Epidermal melanocyte (primary cell): ENCODE data around the gene PIK3CB.
"Not testable (repeated sequence)": the region's sequence is repeated elsewhere in the genome, so short reads cannot be mapped to it uniquely, and the experiment has no call there.

ENCODE experiments used
- DNase-seq: peaks from one replicate; pipeline ENCODE4 v3.0.0; 2011; ENCODE audit warnings: low spot score; ENCODE audit not compliant: insufficient read length

The PIK3CB gene

GRCh38 chr3:138682648-138683047 is 152.1 kb downstream of the PIK3CB start:
- no peak for DNase-seq

GRCh38 chr3:138681463-138682220 is 153.1 kb downstream of the PIK3CB start:
- no peak for DNase-seq

GRCh38 chr3:138680974-138681373 is 153.8 kb downstream of the PIK3CB start:
- not testable (repeated sequence) for DNase-seq

- no peak for DNase-seq
These were observed 155.8 kb downstream of the PIK3CB start for GRCh38 chr3:138678874-138679392.

DNA sequence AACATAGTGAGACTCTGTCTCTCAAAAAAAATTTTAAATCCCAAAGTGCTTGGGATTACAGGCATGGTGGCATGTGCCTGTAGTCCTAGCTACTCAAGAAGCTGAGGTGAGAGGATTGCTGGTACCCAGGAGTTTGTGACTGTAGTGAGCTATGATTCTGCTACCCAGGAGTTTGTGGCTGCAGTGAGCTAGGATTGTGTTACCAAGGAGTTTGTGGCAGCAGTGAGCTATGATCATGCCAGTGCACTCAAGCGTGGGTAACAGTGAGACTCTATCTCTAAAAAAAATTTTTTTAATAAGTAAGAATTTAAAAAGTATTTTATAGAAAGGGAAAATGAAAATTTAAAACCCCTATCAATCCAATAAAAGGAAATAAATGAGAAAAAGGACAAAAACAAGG is 156.6 kb downstream of the PIK3CB start:
- DNase-seq = no peak

DNA sequence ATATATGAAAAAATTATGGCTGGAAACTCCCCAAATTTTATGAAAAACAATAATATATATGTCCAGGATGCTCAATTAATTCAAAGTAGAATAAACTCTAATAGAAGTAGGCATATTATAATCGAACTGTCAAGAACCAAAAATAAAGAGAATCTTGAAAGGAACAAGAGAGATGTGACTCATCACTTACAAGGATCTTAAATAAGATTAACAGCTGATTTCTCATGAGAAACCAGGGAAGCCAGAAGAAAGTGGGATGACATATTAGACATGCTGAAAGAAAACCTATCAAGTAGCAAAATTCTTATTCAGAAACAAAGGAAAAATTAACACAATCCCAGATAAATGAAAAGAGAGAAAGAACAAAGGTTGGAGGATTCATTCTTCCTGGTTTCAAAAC is 159.3 kb downstream of the PIK3CB start:
- DNase-seq = no peak

DNA sequence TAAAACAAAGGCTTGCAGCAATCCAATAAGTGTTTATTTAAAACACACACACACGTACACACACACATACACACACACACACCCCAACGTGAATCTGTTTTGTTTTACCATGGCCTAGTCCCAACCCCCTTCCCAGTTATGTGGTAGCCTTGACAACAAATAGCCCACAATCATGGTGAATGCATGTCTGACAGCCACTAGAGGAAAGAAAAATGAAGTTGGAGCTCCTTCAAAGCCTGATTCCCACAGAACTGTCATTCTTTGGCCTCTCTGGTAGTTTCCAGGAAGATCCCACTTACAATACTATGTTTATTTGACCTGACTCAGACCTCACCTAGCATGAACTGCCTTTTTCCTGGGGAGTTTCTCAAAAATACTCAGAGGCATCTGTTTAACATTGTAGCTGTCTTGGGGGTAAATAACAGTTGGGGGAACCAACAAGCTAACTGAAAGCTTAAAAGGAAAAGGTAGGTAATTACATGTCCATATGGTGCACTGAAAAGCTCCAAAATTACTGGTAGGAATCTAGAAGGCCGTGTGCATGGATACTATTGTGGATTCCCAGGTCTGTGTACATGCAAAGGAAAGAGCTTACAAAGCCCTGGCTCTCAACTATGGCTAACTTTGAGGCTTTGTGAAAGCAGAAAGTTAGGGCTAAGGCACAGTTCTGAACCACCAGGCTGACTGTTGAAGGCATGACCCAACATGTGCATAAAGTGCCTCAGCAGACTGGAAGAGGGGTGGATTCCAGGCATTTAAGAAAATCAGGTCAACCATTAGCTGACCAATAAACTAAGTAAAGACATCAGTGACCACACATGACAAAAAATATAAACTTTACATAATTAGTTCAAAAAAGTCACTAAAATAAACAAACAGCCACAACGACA is 160.8 kb downstream of the PIK3CB start:
- no peak for DNase-seq

- DNase-seq = no peak
These were observed 164.3 kb downstream of the PIK3CB start for GRCh38 chr3:138670407-138670806.

- DNase-seq = no peak
These were observed 166.6 kb downstream of the PIK3CB start for GRCh38 chr3:138668107-138668506.

- DNase-seq = no peak
These were observed 177.2 kb downstream of the PIK3CB start for GRCh38 chr3:138657508-138657907.

GRCh38 chr3:138653567-138653966 is 181.2 kb downstream of the PIK3CB start:
- no peak for DNase-seq

DNA sequence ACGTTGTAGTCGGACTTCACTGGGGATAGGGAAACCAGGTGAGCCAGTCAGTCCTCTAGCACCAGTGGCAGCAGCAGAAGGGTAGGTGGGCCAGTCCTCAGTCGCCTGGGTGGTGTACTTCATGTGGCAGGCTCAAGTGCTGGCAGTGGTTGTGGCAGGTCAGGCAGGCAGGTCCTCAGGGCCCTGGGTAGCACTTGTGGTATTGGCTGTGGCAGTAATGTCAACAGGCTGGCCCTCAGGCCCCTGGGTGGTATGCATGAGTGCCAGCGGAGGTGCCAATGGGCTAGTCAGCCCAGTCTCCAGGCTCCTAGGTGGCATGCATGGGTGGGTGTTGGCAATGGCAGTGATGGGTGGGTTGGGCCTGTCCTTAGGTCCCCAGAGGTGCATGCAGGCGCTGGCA is 185.6 kb downstream of the PIK3CB start:
- no peak for DNase-seq

DNA sequence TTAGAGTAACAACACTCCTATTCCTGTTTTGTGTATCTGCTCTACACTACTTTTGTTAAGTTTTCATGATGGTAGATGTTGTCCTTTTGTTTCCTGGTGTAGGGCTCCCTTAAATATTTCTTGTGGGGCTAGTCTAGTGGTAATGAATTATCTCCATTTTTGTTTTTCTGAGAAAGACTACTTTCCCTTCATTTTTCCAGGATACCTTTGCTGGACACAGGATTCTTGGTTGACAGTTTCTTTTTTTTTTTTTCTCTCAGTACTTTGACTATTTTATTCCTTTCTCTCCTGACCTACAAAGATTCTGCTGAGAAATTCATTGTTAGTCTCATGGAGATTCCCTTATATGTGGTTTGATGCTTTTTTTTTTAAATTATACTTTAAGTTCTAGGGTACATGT is 188.2 kb downstream of the PIK3CB start:
- no peak for DNase-seq

DNA sequence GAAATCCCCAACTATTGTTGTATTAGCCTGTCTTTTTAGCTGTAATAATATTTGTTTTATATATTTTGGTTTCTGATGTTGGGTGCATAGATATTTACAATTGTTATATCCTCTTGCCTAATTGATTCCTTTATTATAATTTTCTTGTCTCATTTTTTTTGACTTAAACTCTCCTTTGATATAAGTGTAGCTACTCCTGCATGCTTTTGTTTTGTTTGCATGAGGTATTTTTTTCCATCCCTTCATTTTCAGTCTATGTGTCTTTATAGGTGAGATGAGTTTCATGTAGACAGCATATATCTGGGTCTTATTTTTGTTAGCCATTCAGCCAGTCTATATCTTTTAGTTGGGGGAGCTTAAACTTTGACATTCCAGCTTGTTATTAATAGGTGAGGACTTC is 188.7 kb downstream of the PIK3CB start:
- no peak for DNase-seq

DNA sequence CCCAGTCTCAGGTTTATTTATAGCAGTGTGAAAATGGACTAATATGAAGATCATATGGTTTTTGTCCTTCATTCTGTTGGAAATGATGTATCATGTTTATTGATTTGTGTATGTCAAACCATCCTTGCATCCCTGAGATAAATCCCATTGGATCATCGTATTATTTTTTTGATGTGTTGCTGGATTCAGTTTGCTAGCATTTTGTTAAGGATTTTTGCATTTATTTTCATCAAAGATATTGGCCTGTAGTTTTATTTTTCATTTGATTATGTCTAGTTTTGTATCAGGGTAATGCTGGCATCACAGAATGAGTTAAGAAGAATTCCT is 191.8 kb downstream of the PIK3CB start:
- no peak for DNase-seq

- no peak for DNase-seq
These were observed 192.4 kb downstream of the PIK3CB start for GRCh38 chr3:138642226-138642926.

GRCh38 chr3:138640537-138640936 is 194.2 kb downstream of the PIK3CB start:
- DNase-seq = no peak

DNA sequence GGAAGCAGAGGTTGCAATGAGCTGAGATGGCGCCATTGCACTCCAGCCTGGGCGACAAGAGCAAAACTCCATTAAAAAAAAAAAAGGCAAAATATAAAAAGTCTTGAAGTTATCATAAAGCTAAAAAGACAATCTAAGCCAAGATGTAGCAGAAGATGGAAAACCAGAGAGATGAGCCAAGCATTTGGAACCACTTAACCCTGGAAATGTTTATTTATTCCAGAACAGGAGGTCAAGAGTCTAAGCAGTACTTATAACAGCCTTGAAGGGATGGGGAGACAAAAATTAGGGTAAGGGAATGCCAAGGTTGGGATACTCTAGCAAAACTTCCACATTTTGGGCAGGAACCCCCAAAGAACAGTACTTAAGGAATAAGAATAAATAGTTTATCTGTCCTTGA is 196.1 kb downstream of the PIK3CB start:
- DNase-seq = no peak

- no peak for DNase-seq
These were observed 205.2 kb downstream of the PIK3CB start for GRCh38 chr3:138629526-138629925.

GRCh38 chr3:138625707-138626365 is 208.9 kb downstream of the PIK3CB start:
- DNase-seq = no peak

GRCh38 chr3:138624518-138624917 is 210.2 kb downstream of the PIK3CB start:
- DNase-seq = no peak
